Measurements from ENCODE around the gene PRRT4. TPM values are rescaled to one million over a fixed set of nuclear protein-coding genes. Genes with fewer than 3 reads are reported as not detected.

PRRT4 gene
- total and polyA plus RNA-seq, 2 experiments from 2014 or later = 0.55 to 0.56 TPM

- H3F3A ChIP-seq (replicated peaks; ENCODE audit: low read depth) = 0 out of 2 replicates have a peak, but pooled peaks cover 10% of the 10 kb centered on the region
- peaks cover 69% of the 10 kb centered on the region for H3K36me3 ChIP-seq (ENCODE audit: insufficient read depth)
- H3K27ac ChIP-seq (ENCODE audit: low read depth) = no peak overlapping the region
- no peaks in the 10 kb centered on the region for H3K9me3 Mint-ChIP-seq
- TF ChIP-seq ETS1 (IDR thresholded peaks at IDR 0.05) = no peak
- no peak for TF ChIP-seq EZH2 (IDR thresholded peaks at IDR 0.05; ENCODE audit: low read depth, unreplicated experiment)
- TF ChIP-seq CTCF (conservative IDR thresholded peaks at IDR 0.05; ENCODE audit: low read depth in 2 of 2) = peak; percentile 63 to 74
- ATAC-seq (peak; percentile 73), DNase-seq (ENCODE audit: low spot score) (peak; percentile 61)
- H3K9me2 ChIP-seq (ENCODE audit: insufficient read depth) = no peaks in the 10 kb centered on the region
- H3K4me1 ChIP-seq (ENCODE audit: insufficient read depth) = no peaks in the 10 kb centered on the region
- no peak overlapping the region for H3K4me3 ChIP-seq
- H3K4me3 Mint-ChIP-seq = no peak overlapping the region
- H4K20me1 ChIP-seq (replicated peaks; ENCODE audit: insufficient read depth) = peaks cover 8% of the 10 kb centered on the region
- no peak overlapping the region for H3K27ac Mint-ChIP-seq
- H3K36me3 Mint-ChIP-seq (ENCODE audit: low read depth) = peaks cover 85% of the 10 kb centered on the region
- no peaks in the 10 kb centered on the region for H3K79me2 ChIP-seq (replicated peaks; ENCODE audit: insufficient read depth)
- no peak overlapping the region for H2AFZ ChIP-seq
- no peaks in the 10 kb centered on the region for H3K4me1 Mint-ChIP-seq
- H3K27me3 ChIP-seq (ENCODE audit: insufficient read depth) = no peaks in the 10 kb centered on the region
- H3K4me2 ChIP-seq = no peak overlapping the region
- no peaks in the 10 kb centered on the region for H3K27me3 Mint-ChIP-seq (ENCODE audit: insufficient read depth, low read depth, poor library complexity)
These were observed 39.3 kb downstream of the PRRT4 start for GRCh38 chr7:128322040-128322643.

- H3K4me3 Mint-ChIP-seq = no peak overlapping the region
- no peaks in the 10 kb centered on the region for H3K9me3 Mint-ChIP-seq
- Histone ChIP-seq H3K27me3 (ENCODE audit: insufficient read depth) (no peaks in the 10 kb centered on the region), H4K20me1 (replicated peaks; ENCODE audit: insufficient read depth) (peaks cover 8% of the 10 kb centered on the region), H3K4me1 (ENCODE audit: insufficient read depth) (no peaks in the 10 kb centered on the region), H2AFZ (no peak overlapping the region), H3K9me2 (ENCODE audit: insufficient read depth) (no peaks in the 10 kb centered on the region), H3F3A (replicated peaks; ENCODE audit: low read depth) (0 out of 2 replicates have a peak, but pooled peaks cover 10% of the 10 kb centered on the region), H3K36me3 (ENCODE audit: insufficient read depth) (peaks cover 74% of the 10 kb centered on the region), H3K79me2 (replicated peaks; ENCODE audit: insufficient read depth) (no peaks in the 10 kb centered on the region), H3K4me2 (no peak overlapping the region), H3K27ac (ENCODE audit: low read depth) (no peak overlapping the region), H3K4me3 (no peak overlapping the region)
- peaks cover 82% of the 10 kb centered on the region for H3K36me3 Mint-ChIP-seq (ENCODE audit: low read depth)
- H3K27ac Mint-ChIP-seq = no peak overlapping the region
- H3K27me3 Mint-ChIP-seq (ENCODE audit: insufficient read depth, low read depth, poor library complexity) = no peaks in the 10 kb centered on the region
- H3K4me1 Mint-ChIP-seq = no peaks in the 10 kb centered on the region
- ATAC-seq (no peak), DNase-seq (ENCODE audit: low spot score) (no peak)
- TF ChIP-seq ETS1 (IDR thresholded peaks at IDR 0.05) = no peak
- TF ChIP-seq EZH2phosphoT487 (IDR thresholded peaks at IDR 0.05; ENCODE audit: unreplicated experiment) = no peak
- TF ChIP-seq ZNF462 (CRISPR knock-in tag; IDR thresholded peaks at IDR 0.05) = no peak
- no peak for TF ChIP-seq ZNF114 (CRISPR knock-in tag; IDR thresholded peaks at IDR 0.05)
These were observed 40.5 kb downstream of the PRRT4 start for GRCh38 chr7:128321044-128321422.
